ENCODE measurements around the gene STOX2. TPM values are rescaled to one million over a fixed set of nuclear protein-coding genes. Genes with fewer than 3 reads are reported as not detected.

Gene STOX2
- total and polyA plus RNA-seq, 10 of the 15 experiments (the other 5 are each of a cell fraction or from before 2014, with no cell fraction given) = 0.01 to 1.2 (median 0.18) TPM; not detected in 4

DNA sequence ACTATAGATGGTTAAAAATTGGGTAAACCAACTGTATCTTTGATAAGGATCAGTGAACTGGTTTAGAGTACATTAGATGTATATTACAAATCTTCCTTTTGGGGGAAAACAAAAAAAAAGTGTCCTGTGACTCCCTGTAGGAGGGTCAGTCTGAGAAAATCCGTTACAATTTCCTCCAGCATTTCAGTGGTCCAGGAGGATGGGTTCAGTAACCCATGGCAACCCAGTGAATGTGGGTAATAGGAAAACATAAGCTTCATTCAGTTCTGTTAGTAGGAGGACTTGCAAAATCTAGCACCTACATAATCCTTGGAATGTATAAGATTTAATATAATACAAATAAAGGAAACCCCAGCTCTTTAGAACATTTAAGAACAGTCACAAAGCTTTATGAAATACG is 16.2 kb downstream of the STOX2 start (continued):
- TF ChIP-seq, protein P1, sequence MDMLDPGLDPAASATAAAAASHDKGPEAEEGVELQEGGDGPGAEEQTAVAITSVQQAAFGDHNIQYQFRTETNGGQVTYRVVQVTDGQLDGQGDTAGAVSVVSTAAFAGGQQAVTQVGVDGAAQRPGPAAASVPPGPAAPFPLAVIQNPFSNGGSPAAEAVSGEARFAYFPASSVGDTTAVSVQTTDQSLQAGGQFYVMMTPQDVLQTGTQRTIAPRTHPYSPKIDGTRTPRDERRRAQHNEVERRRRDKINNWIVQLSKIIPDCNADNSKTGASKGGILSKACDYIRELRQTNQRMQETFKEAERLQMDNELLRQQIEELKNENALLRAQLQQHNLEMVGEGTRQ (IDR thresholded peaks at IDR 0.05; ENCODE audit: borderline replicate concordance, low read depth, low read length) = no peak
- no peak for TF ChIP-seq SMAD5 (IDR thresholded peaks at IDR 0.05; ENCODE audit: low read depth)

DNA sequence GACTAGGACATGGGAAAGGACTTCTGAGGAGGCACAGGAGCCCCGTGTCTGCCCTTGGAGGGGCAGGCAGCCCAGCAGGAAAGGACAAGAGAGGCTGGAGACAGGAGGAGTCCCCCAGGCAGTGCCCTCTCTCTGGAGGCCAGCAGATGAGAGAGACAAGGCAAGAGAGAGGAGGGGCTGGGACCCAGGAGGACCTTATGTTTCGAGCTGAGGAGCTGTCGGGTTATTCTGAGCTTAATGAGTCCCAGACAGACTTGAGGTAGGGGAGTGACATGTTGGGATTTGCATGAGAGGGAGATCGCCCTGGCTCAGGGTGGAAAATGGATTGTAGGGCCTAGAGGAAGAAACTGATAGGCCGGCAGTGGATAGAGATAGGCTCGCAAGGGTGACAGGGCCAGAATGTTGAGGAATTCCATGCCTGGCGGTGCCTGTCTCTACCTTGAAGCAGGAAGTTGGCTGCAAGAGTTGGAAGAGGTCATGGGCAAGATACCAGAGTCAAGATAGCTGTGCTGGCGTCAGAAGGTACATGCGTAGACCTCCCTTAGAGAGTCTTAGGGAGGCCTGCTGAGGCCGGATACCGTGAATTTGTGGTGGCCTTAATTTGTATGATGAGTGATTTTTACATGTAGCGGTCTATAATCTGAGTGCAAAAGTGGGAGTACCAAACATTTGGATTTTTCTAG is 19.4 kb downstream of the STOX2 start:
- no TSS peak for BruUV-seq (replicated peaks)
- ATAC-seq (no peak), DNase-seq (ENCODE audit: low read depth, low spot score) (no peak), FAIRE-seq (no peak)
- intact Hi-C loops (cut with micrococcal nuclease; ENCODE audit: unreplicated experiment) = no loop called here
- ChIA-PET SMC1A (ENCODE audit: uncharacterized antibody, unreplicated experiment) (interaction anchor here (0.9 kb wide), 1 partner anchor 17 kb away, joined by 3 read pairs; no protein-coding TSS in a partner anchor), POLR2A (no interaction called here), CTCF (no interaction called here), RAD21 (ENCODE audit: unreplicated experiment) (no interaction called here)
- WGBS (ENCODE audit: insufficient coverage, insufficient replicate concordance, low lambda C conversion rate, missing lambda C conversion rate) = 47% methylated on average over 12 of the region's 12 CpGs
- Histone ChIP-seq H3K4me3 (no peak overlapping the region), H3K27me3 (replicated peaks in 1 of 2; ENCODE audit: control insufficient read depth in 2 of 2, insufficient read depth in 2 of 2, low read length in 1 of 2) (peaks cover 0 to 2% of the 10 kb centered on the region in 2 experiments; a peak in 1 of 4 replicates), H4K20me1 (ENCODE audit: control insufficient read depth, insufficient read depth) (no peaks in the 10 kb centered on the region), H3K4me1 (ENCODE audit: control insufficient read depth, insufficient read depth, low read length) (no peaks in the 10 kb centered on the region), H3K9ac (ENCODE audit: control insufficient read depth, insufficient read depth, low read length) (no peak overlapping the region), H3K4me2 (ENCODE audit: control insufficient read depth, insufficient read depth) (no peak overlapping the region), H3K36me3 (ENCODE audit: control insufficient read depth in 2 of 2, insufficient read depth in 2 of 2, low read length in 1 of 2) (no peaks in the 10 kb centered on the region), H3K79me2 (ENCODE audit: control insufficient read depth, insufficient read depth, low read length) (no peaks in the 10 kb centered on the region), H3K9me3 (replicated peaks; ENCODE audit: control insufficient read depth, insufficient read depth, low read length) (no peaks in the 10 kb centered on the region; the same call in 2 of the 3 replicates), H3K27ac (ENCODE audit: control insufficient read depth, insufficient read depth) (no peak overlapping the region), H2AFZ (ENCODE audit: control insufficient read depth, low read depth, low read length) (no peak overlapping the region)
- in situ Hi-C loops (cut with MboI) = no loop called here
- TF ChIP-seq PAX5 (IDR thresholded peaks at IDR 0.05; ENCODE audit: borderline replicate concordance, low read depth, low read length) (no peak), ZNF217 (IDR thresholded peaks at IDR 0.05) (no peak), SUZ12 (IDR thresholded peaks at IDR 0.05; ENCODE audit: unreplicated experiment) (no peak), ZNF384 (IDR thresholded peaks at IDR 0.05; ENCODE audit: borderline replicate concordance, low read depth, low read length) (no peak), IKZF2 (IDR thresholded peaks at IDR 0.05) (no peak), ZZZ3 (IDR thresholded peaks at IDR 0.05; ENCODE audit: control insufficient read depth, insufficient read length, low read depth) (no peak), DPF2 (IDR thresholded peaks at IDR 0.05) (no peak), CREM (IDR thresholded peaks at IDR 0.05; ENCODE audit: low read depth) (no peak), EZH2 (IDR thresholded peaks at IDR 0.05; ENCODE audit: borderline replicate concordance, control insufficient read depth, low read depth, low read length) (no peak), RCOR1 (conservative IDR thresholded peaks at IDR 0.05; ENCODE audit: low read depth, low read length) (no peak), SPI1 (IDR thresholded peaks at IDR 0.05; ENCODE audit: borderline replicate concordance, insufficient read depth, low read depth, low read length) (no peak), CBX3 (IDR thresholded peaks at IDR 0.05; ENCODE audit: borderline replicate concordance, low read depth) (no peak)
- TF ChIP-seq, protein P2, sequence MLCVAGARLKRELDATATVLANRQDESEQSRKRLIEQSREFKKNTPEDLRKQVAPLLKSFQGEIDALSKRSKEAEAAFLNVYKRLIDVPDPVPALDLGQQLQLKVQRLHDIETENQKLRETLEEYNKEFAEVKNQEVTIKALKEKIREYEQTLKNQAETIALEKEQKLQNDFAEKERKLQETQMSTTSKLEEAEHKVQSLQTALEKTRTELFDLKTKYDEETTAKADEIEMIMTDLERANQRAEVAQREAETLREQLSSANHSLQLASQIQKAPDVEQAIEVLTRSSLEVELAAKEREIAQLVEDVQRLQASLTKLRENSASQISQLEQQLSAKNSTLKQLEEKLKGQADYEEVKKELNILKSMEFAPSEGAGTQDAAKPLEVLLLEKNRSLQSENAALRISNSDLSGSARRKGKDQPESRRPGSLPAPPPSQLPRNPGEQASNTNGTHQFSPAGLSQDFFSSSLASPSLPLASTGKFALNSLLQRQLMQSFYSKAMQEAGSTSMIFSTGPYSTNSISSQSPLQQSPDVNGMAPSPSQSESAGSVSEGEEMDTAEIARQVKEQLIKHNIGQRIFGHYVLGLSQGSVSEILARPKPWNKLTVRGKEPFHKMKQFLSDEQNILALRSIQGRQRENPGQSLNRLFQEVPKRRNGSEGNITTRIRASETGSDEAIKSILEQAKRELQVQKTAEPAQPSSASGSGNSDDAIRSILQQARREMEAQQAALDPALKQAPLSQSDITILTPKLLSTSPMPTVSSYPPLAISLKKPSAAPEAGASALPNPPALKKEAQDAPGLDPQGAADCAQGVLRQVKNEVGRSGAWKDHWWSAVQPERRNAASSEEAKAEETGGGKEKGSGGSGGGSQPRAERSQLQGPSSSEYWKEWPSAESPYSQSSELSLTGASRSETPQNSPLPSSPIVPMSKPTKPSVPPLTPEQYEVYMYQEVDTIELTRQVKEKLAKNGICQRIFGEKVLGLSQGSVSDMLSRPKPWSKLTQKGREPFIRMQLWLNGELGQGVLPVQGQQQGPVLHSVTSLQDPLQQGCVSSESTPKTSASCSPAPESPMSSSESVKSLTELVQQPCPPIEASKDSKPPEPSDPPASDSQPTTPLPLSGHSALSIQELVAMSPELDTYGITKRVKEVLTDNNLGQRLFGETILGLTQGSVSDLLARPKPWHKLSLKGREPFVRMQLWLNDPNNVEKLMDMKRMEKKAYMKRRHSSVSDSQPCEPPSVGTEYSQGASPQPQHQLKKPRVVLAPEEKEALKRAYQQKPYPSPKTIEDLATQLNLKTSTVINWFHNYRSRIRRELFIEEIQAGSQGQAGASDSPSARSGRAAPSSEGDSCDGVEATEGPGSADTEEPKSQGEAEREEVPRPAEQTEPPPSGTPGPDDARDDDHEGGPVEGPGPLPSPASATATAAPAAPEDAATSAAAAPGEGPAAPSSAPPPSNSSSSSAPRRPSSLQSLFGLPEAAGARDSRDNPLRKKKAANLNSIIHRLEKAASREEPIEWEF (IDR thresholded peaks at IDR 0.05; ENCODE audit: insufficient replicate concordance, low read depth, low read length) = no peak
- TF ChIP-seq, protein P3, sequence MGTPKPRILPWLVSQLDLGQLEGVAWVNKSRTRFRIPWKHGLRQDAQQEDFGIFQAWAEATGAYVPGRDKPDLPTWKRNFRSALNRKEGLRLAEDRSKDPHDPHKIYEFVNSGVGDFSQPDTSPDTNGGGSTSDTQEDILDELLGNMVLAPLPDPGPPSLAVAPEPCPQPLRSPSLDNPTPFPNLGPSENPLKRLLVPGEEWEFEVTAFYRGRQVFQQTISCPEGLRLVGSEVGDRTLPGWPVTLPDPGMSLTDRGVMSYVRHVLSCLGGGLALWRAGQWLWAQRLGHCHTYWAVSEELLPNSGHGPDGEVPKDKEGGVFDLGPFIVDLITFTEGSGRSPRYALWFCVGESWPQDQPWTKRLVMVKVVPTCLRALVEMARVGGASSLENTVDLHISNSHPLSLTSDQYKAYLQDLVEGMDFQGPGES (IDR thresholded peaks at IDR 0.05) = no peak

All from GM12878 (cell line).